HepG2 (cell line): Measurements from ENCODE around the gene ZNF217. TPM values are rescaled to one million over a fixed set of nuclear protein-coding genes. Genes with fewer than 3 reads are reported as not detected.

Source experiments
- CBFB ChIP-seq: sonication (generic); formaldehyde crosslinking; IDR thresholded peaks from 2 replicates; pipeline ENCODE4 v1.4.0; 2020; ENCODE audit warnings: missing genetic modification reagents
- FOXA1 ChIP-seq, 2 experiments: fragments of 450-650 bp in 1 of 2; sonication (generic) in 1 of 2; formaldehyde crosslinking in 1 of 2; IDR thresholded peaks; 2 replicates each; pipeline versions ENCODE4 v1.4.0 to v1.6.1; 2016 to 2020; ENCODE audit warnings: missing genetic modification reagents in 1 of 2
- FUBP1 ChIP-seq: sonication (generic); formaldehyde crosslinking; IDR thresholded peaks from 2 replicates; pipeline ENCODE4 v1.5.1; 2020; ENCODE audit warnings: missing genetic modification reagents, mild to moderate bottlenecking, borderline replicate concordance
- GFI1 ChIP-seq: sonication (generic); formaldehyde crosslinking; IDR thresholded peaks from 2 replicates; pipeline ENCODE4 v1.5.0; 2020; ENCODE audit warnings: missing genetic modification reagents, mild to moderate bottlenecking, borderline replicate concordance
- IKZF1 ChIP-seq: fragments of 450-650 bp; IDR thresholded peaks from 2 replicates; pipeline ENCODE4 v1.7.1; 2016
- JUNB ChIP-seq: sonication (generic); formaldehyde crosslinking; IDR thresholded peaks from 2 replicates; pipeline ENCODE4 v1.8.0; 2022; ENCODE audit warnings: missing genetic modification reagents, mild to moderate bottlenecking, borderline replicate concordance
- KDM1A ChIP-seq: IDR thresholded peaks from 2 replicates; pipeline ENCODE4 v1.6.1; 2016; ENCODE audit warnings: missing compliant biosample characterization
- NFATC3 ChIP-seq: sonication (generic); formaldehyde crosslinking; IDR thresholded peaks from 2 replicates; pipeline ENCODE4 v1.5.1; 2020; ENCODE audit warnings: mild to moderate bottlenecking, missing genetic modification reagents
- PAWR ChIP-seq: sonication (generic); formaldehyde crosslinking; IDR thresholded peaks from 2 replicates; pipeline ENCODE4 v1.4.0; 2020; ENCODE audit warnings: missing genetic modification reagents, mild to moderate bottlenecking, borderline replicate concordance
- SMC3 ChIP-seq: IDR thresholded peaks from 2 replicates; pipeline ENCODE4 v1.6.1; 2011; ENCODE audit warnings: low read length, improper control_type of control experiment
- TAF15 ChIP-seq: fragments of 200-400 bp; formaldehyde crosslinking; IDR thresholded peaks from one replicate; pipeline ENCODE4 v1.6.1; 2018; ENCODE audit warnings: mild to moderate bottlenecking, low read depth, low read length; ENCODE audit not compliant: poor library complexity, severe bottlenecking
- ZBED4 ChIP-seq: sonication (generic); formaldehyde crosslinking; IDR thresholded peaks from 2 replicates; pipeline ENCODE4 v1.4.0; 2020; ENCODE audit warnings: missing genetic modification reagents, borderline replicate concordance
- ZBTB20 ChIP-seq: sonication (generic); formaldehyde crosslinking; IDR thresholded peaks from 2 replicates; pipeline ENCODE4 v1.8.1; 2023; ENCODE audit warnings: missing genetic modification reagents, low read depth, mild to moderate bottlenecking, borderline replicate concordance
- ZNF230 ChIP-seq: sonication (generic); formaldehyde crosslinking; IDR thresholded peaks from 2 replicates; pipeline ENCODE4 v1.4.0; 2020; ENCODE audit warnings: mild to moderate bottlenecking, missing genetic modification reagents
- ZNF709 ChIP-seq: sonication (generic); formaldehyde crosslinking; IDR thresholded peaks from 2 replicates; pipeline ENCODE4 v1.5.0; 2020; ENCODE audit warnings: mild to moderate bottlenecking, missing genetic modification reagents
- ZNF710 ChIP-seq: sonication (generic); formaldehyde crosslinking; IDR thresholded peaks from 2 replicates; pipeline ENCODE4 v1.5.0; 2020; ENCODE audit warnings: mild to moderate bottlenecking, missing genetic modification reagents, borderline replicate concordance
- ZNF772 ChIP-seq: sonication (generic); formaldehyde crosslinking; IDR thresholded peaks from 2 replicates; pipeline ENCODE4 v1.5.0; 2020; ENCODE audit warnings: mild to moderate bottlenecking, missing genetic modification reagents
- polyA plus RNA-seq, 8 experiments: library from polyadenylated mRNA; depleted of rRNA in 3 of 8; stranded (reverse) in 7 of 8; unstranded in 1 of 8; fragments of >200 nt; fragmentation: Illumina TruSeq in 4 of 8; extraction: Trizol in 4 of 8; gene quantifications; 2 replicates each; pipeline versions ENCODE4 v1.2.1 to v1.2.3, GENCODE V29; 2011 to 2016; ENCODE audit warnings: low read depth in 4 of 8, missing spikeins in 1 of 8, mixed read lengths in 1 of 8; ENCODE audit not compliant: insufficient read depth in 1 of 8
- total RNA-seq, 5 experiments: library from RNA; depleted of rRNA; stranded (reverse); fragments of >200 nt; fragmentation: Illumina TruSeq; extraction: Trizol; gene quantifications; 2 replicates each; pipeline ENCODE4 v1.2.3, GENCODE V29; 2016; ENCODE audit warnings: low read depth in 1 of 5
- TF ChIP-seq, protein P1 (sequence below): sonication (generic); formaldehyde crosslinking; conservative IDR thresholded peaks from 2 replicates; pipeline ENCODE4 v1.8.0; 2022; ENCODE audit warnings: low read depth, missing genetic modification reagents
- TF ChIP-seq, protein P2 (sequence below): IDR thresholded peaks from 2 replicates; pipeline ENCODE4 v1.6.1; 2016; ENCODE audit warnings: mild to moderate bottlenecking, missing biosample characterization, missing genetic modification reagents

Gene ZNF217
- total and polyA plus RNA-seq, 2 of the 13 experiments (the other 11 are each of a cell fraction or from before 2014, with no cell fraction given) = 22.3 to 29.8 TPM

GRCh38 chr20:53579581-53580375 lies 13.9 kb downstream of the ZNF217 start (continued):
- TF ChIP-seq ZBTB20 (CRISPR knock-in tag) = peak; percentile 86; the same call in 1 of the 2 replicates
- TF ChIP-seq SMC3 = peak; percentile 61
- TF ChIP-seq IKZF1 = no peak
- TF ChIP-seq ZNF230 (CRISPR knock-in tag) = no peak
- no peak for TF ChIP-seq ZNF709 (CRISPR knock-in tag)
- no peak for TF ChIP-seq TAF15
- TF ChIP-seq NFATC3 (CRISPR knock-in tag) = no peak
- TF ChIP-seq FUBP1 = no peak
- peak; percentile 94 for TF ChIP-seq KDM1A (CRISPR knock-in tag)
- TF ChIP-seq CBFB (CRISPR knock-in tag) = peak; percentile 88
- TF ChIP-seq ZNF772 (CRISPR knock-in tag) = peak; percentile 93
- no peak for TF ChIP-seq FOXA1 (IDR thresholded peaks at IDR 0.05)
- peak; percentile 94 for TF ChIP-seq FOXA1 (CRISPR knock-in tag; IDR thresholded peaks at IDR 0.05)
- TF ChIP-seq, protein P1, sequence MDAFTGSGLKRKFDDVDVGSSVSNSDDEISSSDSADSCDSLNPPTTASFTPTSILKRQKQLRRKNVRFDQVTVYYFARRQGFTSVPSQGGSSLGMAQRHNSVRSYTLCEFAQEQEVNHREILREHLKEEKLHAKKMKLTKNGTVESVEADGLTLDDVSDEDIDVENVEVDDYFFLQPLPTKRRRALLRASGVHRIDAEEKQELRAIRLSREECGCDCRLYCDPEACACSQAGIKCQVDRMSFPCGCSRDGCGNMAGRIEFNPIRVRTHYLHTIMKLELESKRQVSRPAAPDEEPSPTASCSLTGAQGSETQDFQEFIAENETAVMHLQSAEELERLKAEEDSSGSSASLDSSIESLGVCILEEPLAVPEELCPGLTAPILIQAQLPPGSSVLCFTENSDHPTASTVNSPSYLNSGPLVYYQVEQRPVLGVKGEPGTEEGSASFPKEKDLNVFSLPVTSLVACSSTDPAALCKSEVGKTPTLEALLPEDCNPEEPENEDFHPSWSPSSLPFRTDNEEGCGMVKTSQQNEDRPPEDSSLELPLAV (CRISPR knock-in tag) = no peak
- TF ChIP-seq, protein P2, sequence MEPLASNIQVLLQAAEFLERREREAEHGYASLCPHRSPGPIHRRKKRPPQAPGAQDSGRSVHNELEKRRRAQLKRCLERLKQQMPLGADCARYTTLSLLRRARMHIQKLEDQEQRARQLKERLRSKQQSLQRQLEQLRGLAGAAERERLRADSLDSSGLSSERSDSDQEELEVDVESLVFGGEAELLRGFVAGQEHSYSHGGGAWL (CRISPR knock-in tag) = peak; percentile 53
- TF ChIP-seq JUNB (CRISPR knock-in tag) = peak; percentile 76; the same call in 1 of the 2 replicates
- no peak for TF ChIP-seq PAWR (CRISPR knock-in tag)
- peak; percentile 83; the same call in 1 of the 2 replicates for TF ChIP-seq ZBED4
- peak; percentile 91 for TF ChIP-seq ZNF710 (CRISPR knock-in tag)
- TF ChIP-seq GFI1 (CRISPR knock-in tag) = peak; percentile 90
